ENCODE data around the gene ZSCAN23. TPM values are rescaled to one million over a fixed set of nuclear protein-coding genes. Genes with fewer than 3 reads are reported as not detected.
"Not testable (repeated sequence)": the region's sequence is repeated elsewhere in the genome, so short reads cannot be mapped to it uniquely, and the experiment has no call there.

The ZSCAN23 gene
- total RNA-seq, 1 donor from 2014 or later, result 18.2 TPM

GRCh38 chr6:28478518-28478917 is 35.2 kb upstream of the ZSCAN23 start:
- DNase-seq, result no peak
- H3K4me1 Mint-ChIP-seq (ENCODE audit: low read depth, unreplicated experiment), result peaks cover 4% of the 10 kb centered on the region
- H3K9me3 Mint-ChIP-seq (ENCODE audit: unreplicated experiment), result peaks cover 3% of the 10 kb centered on the region
- H3K27me3 Mint-ChIP-seq (ENCODE audit: unreplicated experiment), result peaks cover 10% of the 10 kb centered on the region
- H3K36me3 Mint-ChIP-seq (ENCODE audit: unreplicated experiment), result no peaks in the 10 kb centered on the region
- no peak overlapping the region for H3K27ac Mint-ChIP-seq (ENCODE audit: unreplicated experiment)
- TF ChIP-seq CTCF (IDR thresholded peaks at IDR 0.05; ENCODE audit: partially characterized antibody, unreplicated experiment), result no peak
- no peak overlapping the region for H3K4me3 Mint-ChIP-seq (ENCODE audit: unreplicated experiment)

DNA sequence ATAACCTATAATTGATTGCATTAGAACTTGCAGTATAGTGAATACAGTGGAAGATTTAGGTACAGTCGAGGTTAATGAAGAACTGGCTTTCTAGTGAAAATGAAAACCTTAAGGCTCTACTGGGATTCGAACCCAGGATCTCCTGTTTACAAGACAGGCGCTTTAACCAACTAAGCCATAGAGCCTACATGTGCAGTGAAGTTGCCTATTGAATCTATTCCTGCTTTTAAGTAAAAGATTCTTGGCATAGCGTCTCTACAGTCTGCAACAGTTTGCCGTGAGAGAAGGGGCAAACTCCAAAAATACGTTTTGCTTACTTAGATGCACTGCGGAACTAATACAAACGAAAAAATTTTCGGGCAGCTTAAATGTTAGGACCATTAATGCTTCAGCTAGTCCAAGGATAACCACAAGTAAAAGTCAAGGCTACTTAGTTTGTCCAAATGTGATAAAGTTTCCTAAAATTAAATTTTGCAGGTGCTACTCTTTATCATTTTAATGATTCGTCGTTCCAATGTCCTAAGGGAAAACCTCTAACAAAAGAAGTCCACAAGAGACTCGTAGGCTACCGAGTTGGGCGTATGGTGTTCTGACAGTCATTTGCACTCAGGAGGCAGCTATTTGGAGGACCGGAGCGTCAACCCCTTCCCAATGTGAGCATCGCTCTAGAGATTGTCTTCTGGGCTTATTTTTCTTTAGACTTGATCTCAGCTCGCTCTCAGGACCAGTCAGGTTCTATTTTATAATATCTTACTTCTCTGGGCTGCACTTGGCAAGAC is 31.3 kb upstream of the ZSCAN23 start:
- Mint-ChIP-seq H3K4me3 (ENCODE audit: unreplicated experiment) (peak overlapping the region; percentile 81), H3K4me1 (ENCODE audit: low read depth, unreplicated experiment) (peaks cover 4% of the 10 kb centered on the region), H3K9me3 (ENCODE audit: unreplicated experiment) (peaks cover 5% of the 10 kb centered on the region), H3K27ac (ENCODE audit: unreplicated experiment) (no peak overlapping the region), H3K27me3 (ENCODE audit: unreplicated experiment) (peaks cover 7% of the 10 kb centered on the region), H3K36me3 (ENCODE audit: unreplicated experiment) (no peaks in the 10 kb centered on the region)
- TF ChIP-seq CTCF (IDR thresholded peaks at IDR 0.05; ENCODE audit: partially characterized antibody, unreplicated experiment), result no peak
- DNase-seq, result no peak

DNA sequence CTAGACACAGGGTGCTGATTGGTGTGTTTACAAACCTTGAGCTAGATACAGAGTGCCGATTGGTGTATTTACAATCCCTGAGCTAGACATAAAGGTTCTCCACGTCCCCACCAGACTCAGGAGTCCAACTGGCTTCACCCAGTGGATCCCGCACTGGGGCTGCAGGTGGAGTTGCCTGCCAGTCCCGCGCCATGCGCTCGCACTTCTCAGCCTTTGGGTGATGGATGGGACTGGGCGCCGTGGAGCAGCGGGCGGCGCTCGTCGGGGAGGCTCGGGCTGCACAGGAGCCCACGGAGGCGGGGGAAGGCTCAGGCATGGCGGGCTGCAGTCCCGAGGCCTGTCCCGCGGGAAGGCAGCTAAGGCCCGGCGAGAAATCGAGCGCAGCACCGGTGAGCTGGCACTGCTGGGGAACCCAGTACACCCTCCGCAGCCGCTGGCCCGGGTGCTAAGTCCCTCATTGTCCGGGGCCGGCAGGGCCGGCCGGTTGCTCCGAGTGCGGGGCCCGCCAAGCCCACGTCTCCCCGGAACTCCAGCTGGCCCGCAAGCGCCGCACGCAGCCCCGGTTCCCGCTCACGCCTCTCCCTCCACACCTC is 26.0 kb upstream of the ZSCAN23 start:
- H3K27me3 Mint-ChIP-seq (ENCODE audit: unreplicated experiment); H3K36me3 Mint-ChIP-seq (ENCODE audit: unreplicated experiment); H3K4me1 Mint-ChIP-seq (ENCODE audit: low read depth, unreplicated experiment); H3K27ac Mint-ChIP-seq (ENCODE audit: unreplicated experiment); H3K9me3 Mint-ChIP-seq (ENCODE audit: unreplicated experiment): not testable (repeated sequence)
- H3K4me3 Mint-ChIP-seq (ENCODE audit: unreplicated experiment), result peak overlapping the region; percentile 74
- peak; percentile 27 for DNase-seq

GRCh38 chr6:28468056-28468455 is 24.8 kb upstream of the ZSCAN23 start:
- no peak for DNase-seq
- peaks cover 2% of the 10 kb centered on the region for H3K9me3 Mint-ChIP-seq (ENCODE audit: unreplicated experiment)
- H3K27ac Mint-ChIP-seq (ENCODE audit: unreplicated experiment), result no peak overlapping the region
- H3K27me3 Mint-ChIP-seq (ENCODE audit: unreplicated experiment), result peaks cover 2% of the 10 kb centered on the region
- H3K4me3 Mint-ChIP-seq (ENCODE audit: unreplicated experiment), result no peak overlapping the region
- no peak for TF ChIP-seq CTCF (IDR thresholded peaks at IDR 0.05; ENCODE audit: partially characterized antibody, unreplicated experiment)
- peaks cover 10% of the 10 kb centered on the region for H3K36me3 Mint-ChIP-seq (ENCODE audit: unreplicated experiment)
- no peaks in the 10 kb centered on the region for H3K4me1 Mint-ChIP-seq (ENCODE audit: low read depth, unreplicated experiment)

DNA sequence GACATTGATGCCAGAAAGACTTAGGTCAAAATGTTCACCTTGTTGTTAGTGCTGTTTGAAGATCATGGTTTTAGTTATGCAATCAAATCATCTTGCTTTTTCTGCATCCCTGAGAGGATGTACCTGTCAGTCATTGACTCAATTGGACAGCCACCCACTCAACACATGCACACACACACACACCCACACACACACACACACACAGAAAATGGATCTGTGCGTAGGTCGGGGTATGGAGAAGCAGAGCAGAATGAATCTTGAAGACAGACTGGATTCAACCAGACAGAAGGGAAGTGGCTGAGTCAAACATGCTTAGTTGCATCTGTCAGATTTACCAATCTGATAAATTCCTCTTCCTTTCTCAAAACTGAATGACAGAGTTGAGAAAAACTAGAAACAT is 19.1 kb upstream of the ZSCAN23 start:
- Mint-ChIP-seq H3K4me3 (ENCODE audit: unreplicated experiment) (no peak overlapping the region), H3K27me3 (ENCODE audit: unreplicated experiment) (peaks cover 2% of the 10 kb centered on the region), H3K36me3 (ENCODE audit: unreplicated experiment) (no peaks in the 10 kb centered on the region), H3K4me1 (ENCODE audit: low read depth, unreplicated experiment) (peaks cover 7% of the 10 kb centered on the region), H3K27ac (ENCODE audit: unreplicated experiment) (no peak overlapping the region), H3K9me3 (ENCODE audit: unreplicated experiment) (peaks cover 2% of the 10 kb centered on the region)
- no peak for TF ChIP-seq CTCF (IDR thresholded peaks at IDR 0.05; ENCODE audit: partially characterized antibody, unreplicated experiment)
- DNase-seq, result no peak
